GM15510 (cell line): ENCODE results near the gene UCK1.

Experiments used
- POLR2A ChIP-seq: IDR thresholded peaks from 3 replicates; pipeline ENCODE4 v1.6.1; 2011; ENCODE audit warnings: borderline replicate concordance; ENCODE audit not compliant: insufficient read length; ENCODE audit errors: extremely low read depth

Gene UCK1

GRCh38 chr9:131517761-131518190 lies 13.3 kb downstream of the UCK1 start:
- no peak for TF ChIP-seq POLR2A

GRCh38 chr9:131516930-131517329 lies 14.1 kb downstream of the UCK1 start:
- no peak for TF ChIP-seq POLR2A

GRCh38 chr9:131516100-131516499 lies 15.0 kb downstream of the UCK1 start:
- TF ChIP-seq POLR2A, result no peak

DNA sequence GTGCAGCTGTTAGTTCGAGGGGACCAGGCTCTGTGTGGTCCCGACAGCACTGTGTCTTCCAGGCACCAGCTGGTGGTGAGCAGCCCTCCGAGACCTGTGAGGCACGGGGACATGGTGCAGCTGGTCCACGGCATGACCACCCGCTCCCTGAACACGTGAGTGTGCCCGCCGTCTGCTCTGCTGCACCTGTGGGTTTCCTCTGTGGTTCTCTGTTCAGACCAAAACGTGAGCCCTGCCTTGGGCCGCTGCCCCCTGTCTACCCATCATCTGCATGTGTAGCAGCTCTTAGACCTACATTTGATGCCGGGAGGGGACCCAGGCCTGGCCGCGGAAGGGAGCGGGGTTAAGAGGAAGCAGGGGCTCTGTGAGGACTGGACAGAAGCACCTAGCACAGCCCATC lies 17.9 kb downstream of the UCK1 start:
- TF ChIP-seq POLR2A, result no peak

DNA sequence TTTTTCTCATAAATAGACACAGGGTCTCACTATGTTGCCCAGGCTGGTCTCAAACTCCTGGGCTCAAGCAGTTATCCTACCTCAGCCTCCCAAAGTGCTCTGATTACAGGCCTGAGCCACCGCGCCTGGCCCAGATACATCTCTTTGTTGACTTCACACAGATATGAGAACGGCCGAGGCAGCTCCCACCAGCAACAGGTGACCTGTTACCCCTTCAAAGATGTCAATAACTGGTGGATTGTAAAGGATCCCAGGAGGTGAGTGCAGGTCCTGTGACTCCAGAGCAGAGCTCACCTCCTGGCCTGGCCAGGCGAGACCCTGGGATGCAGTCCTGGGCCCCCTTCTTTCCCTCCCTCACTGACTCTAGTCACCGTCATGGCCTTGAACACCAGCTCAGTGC lies 19.2 kb downstream of the UCK1 start:
- TF ChIP-seq POLR2A, result no peak

DNA sequence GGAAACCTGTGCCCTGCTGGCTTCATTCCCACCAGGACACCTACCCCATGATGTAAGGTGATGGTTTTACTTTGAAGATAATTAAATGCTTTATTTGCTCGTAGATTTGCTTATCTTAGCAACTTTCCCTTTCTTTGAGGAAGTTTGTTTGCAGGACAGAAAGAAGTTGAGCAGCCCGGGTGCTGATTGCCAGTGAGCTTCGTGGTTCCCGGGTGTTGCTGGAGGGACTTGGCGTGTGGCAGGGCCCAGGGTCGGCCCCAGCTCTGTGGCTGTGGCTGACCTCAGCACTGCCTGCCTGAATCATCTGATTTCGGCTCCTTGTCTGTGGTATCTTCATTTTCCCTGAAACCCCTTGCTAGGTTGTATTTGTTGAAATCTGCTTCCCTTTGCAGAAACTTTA lies 19.6 kb downstream of the UCK1 start:
- no peak for TF ChIP-seq POLR2A

- no peak for TF ChIP-seq POLR2A
Observed at GRCh38 chr9:131505012-131505411, 26.1 kb downstream of the UCK1 start.

GRCh38 chr9:131503626-131504465 lies 27.2 kb downstream of the UCK1 start:
- TF ChIP-seq POLR2A, result no peak

- TF ChIP-seq POLR2A, result peak; percentile 64
Observed at GRCh38 chr9:131502781-131503625, 28.1 kb downstream of the UCK1 start, which contains the start of gene POMT1. Gene POMT1, plus strand, starts transcription at chr9:131502918. Its CDS starts 1,301 bp downstream, at chr9:131504219.

DNA sequence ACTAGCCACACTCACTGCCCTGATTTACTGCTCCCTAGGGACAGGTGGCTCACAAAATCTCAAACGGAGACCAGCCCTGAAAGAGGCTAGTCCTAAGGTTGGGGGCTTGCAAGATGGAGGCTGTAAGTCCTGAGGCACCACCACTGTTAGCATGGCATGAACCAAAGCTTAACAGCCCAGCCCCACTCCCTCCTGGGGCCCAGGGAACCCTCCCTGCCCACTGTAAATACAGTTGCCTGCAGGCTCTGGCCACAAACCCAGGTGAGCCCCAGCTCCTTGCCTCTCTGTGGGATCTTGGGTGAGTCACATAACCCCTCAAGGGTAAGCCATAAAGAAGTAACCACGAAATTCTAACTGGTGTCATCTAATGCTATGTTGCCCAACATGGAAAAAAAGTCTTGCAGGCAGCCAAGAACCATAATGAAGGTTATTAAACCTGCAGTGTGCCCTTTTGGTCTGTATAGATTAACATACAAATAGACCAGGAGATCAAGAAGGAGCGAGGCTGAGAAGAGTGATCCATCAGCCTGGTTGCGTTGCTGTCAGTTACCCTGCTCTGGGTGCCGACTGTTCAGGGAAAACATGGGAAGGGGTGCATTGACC lies 30.0 kb downstream of the UCK1 start:
- TF ChIP-seq POLR2A, result no peak

DNA sequence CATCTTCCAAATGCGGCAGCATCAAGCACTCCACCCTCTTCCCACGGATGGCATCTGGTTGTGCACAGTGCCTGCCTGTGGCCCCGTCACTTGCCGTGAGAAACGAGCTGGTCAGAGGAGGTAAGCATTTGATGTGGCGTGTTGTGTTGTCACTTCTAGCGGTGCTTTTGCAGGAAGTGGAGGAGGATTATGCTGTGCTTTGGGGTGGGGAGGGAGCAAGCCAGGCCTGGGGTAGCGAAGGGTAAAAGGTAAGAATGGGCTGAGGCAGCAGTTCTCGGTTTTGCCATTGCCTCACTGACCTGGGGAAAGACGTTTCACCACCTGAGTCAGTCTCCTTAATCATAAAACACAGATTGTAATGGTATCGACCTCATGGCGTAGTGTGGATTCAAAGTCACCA lies 30.7 kb downstream of the UCK1 start:
- TF ChIP-seq POLR2A, result no peak

- TF ChIP-seq POLR2A, result peak; percentile 24
Observed at GRCh38 chr9:131499254-131499767, 31.8 kb downstream of the UCK1 start.

GRCh38 chr9:131496844-131497405 lies 34.1 kb downstream of the UCK1 start:
- TF ChIP-seq POLR2A, result peak; percentile 3

GRCh38 chr9:131495785-131496184 lies 35.3 kb downstream of the UCK1 start:
- no peak for TF ChIP-seq POLR2A
